ENCODE results near the gene AFDN. TPM values are rescaled to one million over a fixed set of nuclear protein-coding genes. Genes with fewer than 3 reads are reported as not detected.

AFDN gene
- total and polyA plus RNA-seq, 9 donors, result 24.4 to 266 (median 86.6) TPM

GRCh38 chr6:167786853-167787675 lies 39.6 kb upstream of the AFDN start:
- intact Hi-C loops (cut with DNase I), result no loop called here
- Histone ChIP-seq H3K4me3 (no peak overlapping the region), H3K27me3 (no peaks in the 10 kb centered on the region), H3K27ac (no peak overlapping the region), H3K36me3 (no peaks in the 10 kb centered on the region), H3K9me3 (no peaks in the 10 kb centered on the region), H3K4me1 (ENCODE audit: insufficient read depth) (peaks cover 1% of the 10 kb centered on the region)
- DNase-seq, result no peak
- 55 to 72% (median 65%) methylated on average over 10 of the region's 10 CpGs for WGBS, 3 donors
- TF ChIP-seq POLR2A (IDR thresholded peaks at IDR 0.05) (no peak), CTCF (IDR thresholded peaks at IDR 0.05) (no peak), EP300 (IDR thresholded peaks at IDR 0.05) (no peak)

GRCh38 chr6:167787896-167788562 lies 38.7 kb upstream of the AFDN start:
- H3K4me1 ChIP-seq (ENCODE audit: insufficient read depth), result peaks cover 1% of the 10 kb centered on the region
- no peaks in the 10 kb centered on the region for H3K36me3 ChIP-seq
- 92 to 95% (median 94%) methylated on average over 23 of the region's 23 CpGs for WGBS, 3 donors
- no peak for DNase-seq
- TF ChIP-seq CTCF (IDR thresholded peaks at IDR 0.05) (no peak), EP300 (IDR thresholded peaks at IDR 0.05) (no peak), POLR2A (IDR thresholded peaks at IDR 0.05) (no peak)
- intact Hi-C loops (cut with DNase I), result no loop called here
- H3K4me3 ChIP-seq, result no peak overlapping the region
- H3K27ac ChIP-seq, result no peak overlapping the region
- H3K9me3 ChIP-seq, result no peaks in the 10 kb centered on the region
- H3K27me3 ChIP-seq, result no peaks in the 10 kb centered on the region

GRCh38 chr6:167788563-167788903 lies 38.2 kb upstream of the AFDN start:
- WGBS, 3 donors, result 81 to 85% (median 84%) methylated on average over 2 of the region's 2 CpGs
- no peak for TF ChIP-seq POLR2A (IDR thresholded peaks at IDR 0.05)
- TF ChIP-seq EP300 (IDR thresholded peaks at IDR 0.05), result no peak
- TF ChIP-seq CTCF (IDR thresholded peaks at IDR 0.05), result no peak
- H3K9me3 ChIP-seq, result no peaks in the 10 kb centered on the region
- H3K27me3 ChIP-seq, result no peaks in the 10 kb centered on the region
- H3K36me3 ChIP-seq, result no peaks in the 10 kb centered on the region
- H3K4me1 ChIP-seq (ENCODE audit: insufficient read depth), result peaks cover 1% of the 10 kb centered on the region
- DNase-seq, result no peak
- no peak overlapping the region for H3K4me3 ChIP-seq
- intact Hi-C loops (cut with DNase I), result no loop called here
- no peak overlapping the region for H3K27ac ChIP-seq

GRCh38 chr6:167789358-167789757 lies 37.4 kb upstream of the AFDN start:
- Histone ChIP-seq H3K4me3 (no peak overlapping the region), H3K9me3 (no peaks in the 10 kb centered on the region), H3K4me1 (ENCODE audit: insufficient read depth) (peaks cover 1% of the 10 kb centered on the region), H3K27me3 (no peaks in the 10 kb centered on the region), H3K27ac (no peak overlapping the region), H3K36me3 (no peaks in the 10 kb centered on the region)
- intact Hi-C loops (cut with DNase I), result no loop called here
- WGBS, 3 donors, result 68 to 79% (median 70%) methylated on average over 6 of the region's 6 CpGs
- no peak for DNase-seq
- TF ChIP-seq CTCF (IDR thresholded peaks at IDR 0.05) (no peak), EP300 (IDR thresholded peaks at IDR 0.05) (no peak), POLR2A (IDR thresholded peaks at IDR 0.05) (no peak)
